Mesenteric fat pad (tissue), 1 donor: Measurements from ENCODE around the gene CAMSAP1. TPM values are rescaled to one million over a fixed set of nuclear protein-coding genes. Genes with fewer than 3 reads are reported as not detected.

Source experiments
- DNase-seq: peaks from one replicate; pipeline ENCODE4 v3.0.0-alpha.2; 2020; ENCODE audit warnings: low spot score
- total RNA-seq: library from RNA; stranded (reverse); fragmentation: NEBNext Ultra II Directional; extraction: Animal tissue kit (Norgen Biotek cat#: 25700); gene quantifications from one replicate; pipeline ENCODE4 v1.2.1, GENCODE V29; 2021
- donor health status: DM: yes; HTN: yes; CAD: no.

CAMSAP1 gene
- total RNA-seq, 1 donor from 2014 or later: 35.3 TPM

DNA sequence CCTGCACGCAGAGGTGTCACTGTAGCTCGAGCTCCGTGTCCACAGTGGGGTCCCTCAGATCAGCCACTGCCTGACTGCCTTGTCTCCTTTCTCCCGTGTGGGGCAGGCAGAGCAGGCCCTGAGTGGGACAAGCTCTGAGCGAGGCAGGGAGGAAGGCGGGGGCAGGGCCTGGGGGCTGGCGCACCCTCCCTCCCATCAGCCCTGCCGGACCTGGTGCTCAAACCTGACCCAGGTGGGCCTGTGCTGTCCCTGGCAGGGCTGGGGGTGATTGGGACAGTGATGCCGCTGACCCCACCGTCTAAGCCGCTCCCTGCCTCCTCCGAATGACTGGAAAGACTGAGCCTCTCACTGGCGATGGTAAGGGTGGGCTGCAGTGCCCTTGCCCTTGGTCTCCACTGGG is 144.4 kb downstream of the CAMSAP1 start:
- DNase-seq: no peak

GRCh38 chr9:135761845-135762168 is 145.5 kb downstream of the CAMSAP1 start:
- no peak for DNase-seq

GRCh38 chr9:135761150-135761844 is 146.0 kb downstream of the CAMSAP1 start:
- no peak for DNase-seq

GRCh38 chr9:135760465-135760864 is 146.9 kb downstream of the CAMSAP1 start:
- DNase-seq: no peak

GRCh38 chr9:135759676-135760300 is 147.6 kb downstream of the CAMSAP1 start:
- no peak for DNase-seq

DNA sequence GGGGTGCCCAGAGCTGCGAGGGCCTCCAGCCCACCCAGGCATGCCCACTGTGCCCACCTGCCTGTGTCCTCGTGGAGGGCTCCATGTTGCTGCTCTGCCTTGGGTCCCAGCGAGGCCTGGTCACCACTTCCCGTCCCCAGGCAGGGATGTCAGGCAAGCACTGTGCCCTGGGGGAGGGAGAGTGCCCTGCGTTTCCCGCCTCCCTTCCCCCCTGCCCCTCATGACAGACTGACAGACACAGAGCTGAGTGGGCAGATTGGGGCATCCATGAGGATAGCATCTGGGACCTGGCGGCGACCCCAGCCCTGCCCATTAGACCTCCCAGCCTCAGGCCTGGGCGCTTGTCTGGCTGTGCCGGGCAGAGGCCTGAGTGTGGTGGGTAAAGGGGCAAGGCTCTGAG is 148.5 kb downstream of the CAMSAP1 start:
- no peak for DNase-seq

Other genes with a start within 250 kb of the CAMSAP1 start
- not detected for gene LCN9, start 244.2 kb downstream of the CAMSAP1 start, total RNA-seq
- gene SOHLH1, start 208.1 kb downstream of the CAMSAP1 start, total RNA-seq: not detected
- gene KCNT1, start 205.4 kb downstream of the CAMSAP1 start, total RNA-seq: 0.06 TPM
- gene UBAC1, start 53.8 kb upstream of the CAMSAP1 start, total RNA-seq: 36.3 TPM
- 41.4 TPM for gene NACC2, start 187.7 kb upstream of the CAMSAP1 start, total RNA-seq
- gene TMEM250, start 211.3 kb upstream of the CAMSAP1 start, total RNA-seq: 30.2 TPM